Measurements from ENCODE around the gene C16orf92. TPM values are rescaled to one million over a fixed set of nuclear protein-coding genes. Genes with fewer than 3 reads are reported as not detected.

Gene C16orf92
- total and polyA plus RNA-seq, 2 of the 13 experiments (the other 11 are each of a cell fraction or from before 2014, with no cell fraction given) = not detected

GRCh38 chr16:29974291-29975133 lies 48.5 kb upstream of the C16orf92 start:
- BruUV-seq (replicated peaks) = no TSS peak
- Histone ChIP-seq H3K4me1 (ENCODE audit: insufficient read depth, low read length) (peaks cover 30% of the 10 kb centered on the region), H3K4me3 (replicated peaks in 1 of 3; ENCODE audit: insufficient read depth in 1 of 3, low read depth in 2 of 3, low read length in 3 of 3) (peak overlapping the region; percentile 86 to 99 (median 91)), H4K20me1 (ENCODE audit: insufficient read depth, low read length) (peaks cover 23% of the 10 kb centered on the region), H3K36me3 (replicated peaks in 1 of 2; ENCODE audit: control insufficient read depth in 1 of 2, insufficient read depth in 2 of 2, low read length in 2 of 2) (peaks cover 25 to 32% of the 10 kb centered on the region in 2 experiments), H3K79me2 (ENCODE audit: insufficient read depth, low read length) (peaks cover 38% of the 10 kb centered on the region), H3K4me2 (ENCODE audit: low read depth, low read length) (peak overlapping the region; percentile 93), H3K9me3 (ENCODE audit: low read length) (no peaks in the 10 kb centered on the region), H3K9ac (ENCODE audit: insufficient read depth, low read depth, low read length) (peak overlapping the region; percentile 89), H3K27me3 (ENCODE audit: control insufficient read depth in 1 of 2, insufficient read depth in 2 of 2, low read length in 2 of 2) (no peaks in the 10 kb centered on the region; a peak in 1 of 5 replicates), H3K27ac (ENCODE audit: extremely low read length, insufficient read depth, low read length) (peak overlapping the region; percentile 72), H2AFZ (ENCODE audit: low read length) (no peak overlapping the region)
- ChIA-PET CTCF (ENCODE audit: low intra/inter-chr PET ratio, low total read pairs) (no interaction called here), POLR2A (interaction anchor here (1.2 to 4.7 kb wide), 6 partner anchors 13 to 74 kb away, joined by 4 to 47 read pairs (median 29); partner anchors contain the start of genes ASPHD1, HIRIP3, INO80E and KCTD13)
- DNase-seq (ENCODE audit: low spot score) = no peak
- FAIRE-seq = peak; percentile 8
- 4% methylated on average over 25 of the region's 31 CpGs for WGBS (ENCODE audit: low lambda C conversion rate)
- intact Hi-C loops (cut with micrococcal nuclease; ENCODE audit: unreplicated experiment) (no loop called here), in situ Hi-C loops (cut with HindIII; ENCODE audit: extremely low pct_ligation_motif_present, low pct_unique_long_range_greater_than_20kb) (no loop called here)
- ATAC-seq = peak; percentile 21
- 0 out of 2 replicates have a peak, but pooled peaks have one; percentile 4 for TF ChIP-seq MYC (CRISPR knock-in tag; IDR thresholded peaks at IDR 0.05; ENCODE audit: borderline replicate concordance)
- no peak for TF ChIP-seq TBP (CRISPR knock-in tag; IDR thresholded peaks at IDR 0.05)
- peak; percentile 43; the same call in 1 of the 2 replicates for TF ChIP-seq ZNF232 (CRISPR knock-in tag; IDR thresholded peaks at IDR 0.05; ENCODE audit: borderline replicate concordance)
- TF ChIP-seq ELF3 (CRISPR knock-in tag; IDR thresholded peaks at IDR 0.05) = peak; percentile 51; the same call in 1 of the 2 replicates
- TF ChIP-seq ZNF143 (CRISPR knock-in tag; IDR thresholded peaks at IDR 0.05) = no peak
- TF ChIP-seq ZNF280B (CRISPR knock-in tag; IDR thresholded peaks at IDR 0.05; ENCODE audit: borderline replicate concordance) = 0 out of 2 replicates have a peak, but pooled peaks have one; percentile 59
- peak; percentile 41 for TF ChIP-seq CTCF (CRISPR knock-in tag; IDR thresholded peaks at IDR 0.05)
- no peak; the same call in 1 of the 2 replicates for TF ChIP-seq ZMYM3 (CRISPR knock-in tag; IDR thresholded peaks at IDR 0.05)
- TF ChIP-seq TFAP4 (IDR thresholded peaks at IDR 0.05; ENCODE audit: borderline replicate concordance, low read depth) = peak; percentile 29; the same call in 1 of the 2 replicates
- TF ChIP-seq ETV5 (CRISPR knock-in tag; IDR thresholded peaks at IDR 0.05; ENCODE audit: borderline replicate concordance) = peak; percentile 13; the same call in 1 of the 2 replicates
- no peak for TF ChIP-seq POGK (CRISPR knock-in tag; conservative IDR thresholded peaks at IDR 0.05)
- peak; percentile 2 for TF ChIP-seq SRSF1 (optimal IDR thresholded peaks at IDR 0.05; ENCODE audit: low read depth, low read length)
- no peak for TF ChIP-seq ZNF709 (CRISPR knock-in tag; IDR thresholded peaks at IDR 0.05)
- 0 out of 2 replicates have a peak, but pooled peaks have one; percentile 25 for TF ChIP-seq RFX5 (IDR thresholded peaks at IDR 0.05; ENCODE audit: low read depth, low read length)
- 0 out of 2 replicates have a peak, but pooled peaks have one; percentile 20 for TF ChIP-seq MXD4 (CRISPR knock-in tag; IDR thresholded peaks at IDR 0.05)
- peak; percentile 6 to 49; a peak in 2 of 4 replicates for TF ChIP-seq POLR2A (IDR thresholded peaks at IDR 0.05; ENCODE audit: insufficient read depth in 1 of 2, low read depth in 2 of 2, low read length in 2 of 2)
- 0 out of 2 replicates have a peak, but pooled peaks have one; percentile 11 for TF ChIP-seq ATRX (CRISPR knock-in tag; IDR thresholded peaks at IDR 0.05; ENCODE audit: borderline replicate concordance)
- no peak for TF ChIP-seq SNRNP70 (IDR thresholded peaks at IDR 0.05; ENCODE audit: low read depth, low read length)
